A549 (cell line): ENCODE measurements around the gene MMP25. TPM values are rescaled to one million over a fixed set of nuclear protein-coding genes. Genes with fewer than 3 reads are reported as not detected.
A peak's percentile ranks its signal among the peaks of the same experiment; 100 is the strongest.

ENCODE experiments used
- ATAC-seq, 2 experiments: fragments of 200-7000 bp in 1 of 2; fragments of >200 bp in 1 of 2; cut with Nextera tagmentation in 1 of 2; cut with Tn5 transposase in 1 of 2; 3 replicates each; pipeline versions ENCODE4 v1.8.0 to v1.9.1; 2018 to 2020; ENCODE audit warnings: mild to moderate bottlenecking in 1 of 2, moderate library complexity in 1 of 2
- CTCF ChIA-PET: fragments of 300-600 bp; sonication (Branson Sonifier 250); formaldehyde crosslinking; extraction: SDS; loops from one replicate; lab custom pipeline; 2021; ENCODE audit warnings: antibody characterized with exemption, inconsistent platforms; lab: Yijun Ruan, JAX
- POLR2A ChIA-PET: fragments of 350-600 bp; formaldehyde crosslinking; extraction: SDS; loops from one replicate; lab custom pipeline; 2021; ENCODE audit warnings: antibody characterized with exemption, inconsistent platforms; lab: Yijun Ruan, JAX
- DNase-seq, 2 experiments: peaks; one replicate each; pipeline versions ENCODE4 v3.0.0 to v3.0.0-alpha.2; 2011 to 2016; ENCODE audit warnings: low read depth in 1 of 2, low spot score in 1 of 2
- FAIRE-seq: peaks from 2 replicates; lab custom pipeline; 2011; peaks lifted over from hg19 to GRCh38; lab: Jason Lieb, UNC
- H3K27ac ChIP-seq, 2 experiments: fragments of >200 bp; sonication (Bioruptor Twin); formaldehyde crosslinking; 3 replicates each; pipeline ENCODE4 v1.5.1; 2016 to 2017
- H3K4me1 ChIP-seq: fragments of >200 bp; sonication (Bioruptor Twin); formaldehyde crosslinking; 3 replicates; pipeline ENCODE4 v1.6.1; 2016
- H3K4me2 ChIP-seq: fragments of >200 bp; sonication (Bioruptor Twin); formaldehyde crosslinking; 3 replicates; pipeline ENCODE4 v1.6.1; 2016
- H3K4me3 ChIP-seq: fragments of >200 bp; sonication (Bioruptor Twin); formaldehyde crosslinking; 3 replicates; pipeline ENCODE4 v1.5.1; 2016
- H3K9me3 ChIP-seq: fragments of >200 bp; sonication (Bioruptor Twin); formaldehyde crosslinking; 3 replicates; pipeline ENCODE4 v1.6.1; 2016
- CBX2 ChIP-seq: fragments of 200-600 bp; sonication (generic); IDR thresholded peaks from 2 replicates; pipeline ENCODE4 v1.6.1; 2016; ENCODE audit warnings: low read depth, mild to moderate bottlenecking, borderline replicate concordance
- CBX8 ChIP-seq: fragments of 200-600 bp; sonication (generic); IDR thresholded peaks from 2 replicates; pipeline ENCODE4 v1.6.1; 2016
- EHMT2 ChIP-seq: fragments of 200-600 bp; sonication (generic); IDR thresholded peaks from 2 replicates; pipeline ENCODE4 v1.6.1; 2016; ENCODE audit warnings: antibody characterized with exemption, low read depth, mild to moderate bottlenecking, moderate library complexity
- ESRRA ChIP-seq: fragments of 150-350 bp; IDR thresholded peaks from 2 replicates; pipeline ENCODE4 v1.6.1; 2014; ENCODE audit warnings: mild to moderate bottlenecking, low read length, borderline replicate concordance
- FOSL2 ChIP-seq, 2 experiments: fragments of 450-650 bp in 1 of 2; fragments of >200 bp in 1 of 2; sonication (Bioruptor Twin) in 1 of 2; formaldehyde crosslinking; IDR thresholded peaks; 2 replicates each; pipeline versions ENCODE4 v1.5.0 to v1.6.1; 2016 to 2020; ENCODE audit warnings: mild to moderate bottlenecking in 1 of 2, moderate library complexity in 1 of 2
- HEYL ChIP-seq: fragments of 250-450 bp; sonication (Bioruptor Pico); IDR thresholded peaks from 2 replicates; pipeline ENCODE4 v1.8.0; 2021; ENCODE audit warnings: mild to moderate bottlenecking, moderate library complexity
- HOXB13 ChIP-seq: fragments of 250-450 bp; sonication (Bioruptor Pico); IDR thresholded peaks from 2 replicates; pipeline ENCODE4 v1.5.0; 2020; ENCODE audit warnings: low read depth, mild to moderate bottlenecking, moderate library complexity
- HOXB5 ChIP-seq: fragments of 250-450 bp; sonication (Bioruptor Pico); IDR thresholded peaks from 2 replicates; pipeline ENCODE4 v1.5.0; 2020; ENCODE audit warnings: mild to moderate bottlenecking, moderate library complexity
- KDM1A ChIP-seq: fragments of 200-600 bp; sonication (generic); IDR thresholded peaks from 2 replicates; pipeline ENCODE4 v1.6.1; 2016; ENCODE audit warnings: low read depth, mild to moderate bottlenecking
- KDM5A ChIP-seq: fragments of 200-600 bp; sonication (generic); IDR thresholded peaks from 2 replicates; pipeline ENCODE4 v1.6.1; 2016; ENCODE audit warnings: antibody characterized with exemption, mild to moderate bottlenecking
- RARB ChIP-seq: fragments of 250-450 bp; sonication (Bioruptor Pico); IDR thresholded peaks from 2 replicates; pipeline ENCODE4 v1.8.0; 2021; ENCODE audit warnings: mild to moderate bottlenecking, moderate library complexity
- RNF2 ChIP-seq: fragments of 200-600 bp; sonication (generic); IDR thresholded peaks from 2 replicates; pipeline ENCODE4 v1.6.1; 2016; ENCODE audit warnings: low read depth, mild to moderate bottlenecking, antibody characterized with exemption, moderate library complexity, borderline replicate concordance
- ZNF302 ChIP-seq: fragments of 250-450 bp; sonication (Bioruptor Pico); IDR thresholded peaks from 2 replicates; pipeline ENCODE4 v1.9.0; 2021; ENCODE audit warnings: inconsistent platforms, mild to moderate bottlenecking, moderate library complexity
- WGBS: methylation state at CpG from one replicate; pipeline ENCODE4 v1.1.6; 2017; ENCODE audit errors: missing lambda C conversion rate; 5-methylcytosine and 5-hydroxymethylcytosine counted together
- polyA plus RNA-seq, 4 experiments: library from polyadenylated mRNA; depleted of rRNA in 3 of 4; stranded (reverse); fragments of >200 nt; fragmentation: RNase III in 1 of 4; extraction: RNeasy Plus Mini Kit Qiagen cat#74134 plus additional on column Dnase treatment in 1 of 4; gene quantifications; 2 replicates in 3 of 4; 3 replicates in 1 of 4; pipeline ENCODE4 v1.2.3, GENCODE V29; 2011 to 2017
- TF ChIP-seq, protein P1 (sequence below): fragments of >200 bp; sonication (Bioruptor Twin); formaldehyde crosslinking; IDR thresholded peaks from 2 replicates; pipeline ENCODE4 v1.6.1; 2016
- TF ChIP-seq, protein P2 (sequence below): fragments of 200-600 bp; sonication (generic); IDR thresholded peaks from 2 replicates; pipeline ENCODE4 v1.6.1; 2016; ENCODE audit warnings: antibody characterized with exemption, mild to moderate bottlenecking, moderate library complexity
- TF ChIP-seq, protein P3 (sequence below): fragments of >200 bp; sonication (Bioruptor Twin); formaldehyde crosslinking; IDR thresholded peaks from 3 replicates; pipeline ENCODE4 v1.5.1; 2016
- TF ChIP-seq, protein P4 (sequence below): IDR thresholded peaks from 2 replicates; pipeline ENCODE4 v1.6.1; 2012; ENCODE audit warnings: low read depth, borderline replicate concordance
- TF ChIP-seq, protein P5 (sequence below): IDR thresholded peaks from 2 replicates; pipeline ENCODE4 v1.6.1; 2012
- TF ChIP-seq, protein P6 (sequence below): fragments of 250-450 bp; sonication (Bioruptor Pico); IDR thresholded peaks from 2 replicates; pipeline ENCODE4 v1.5.0; 2021; ENCODE audit warnings: mild to moderate bottlenecking, moderate library complexity, borderline replicate concordance

Gene MMP25
- polyA plus RNA-seq, 2 of the 4 experiments (the other 2 are of a cell fraction) = 0.04 to 0.31 TPM

DNA sequence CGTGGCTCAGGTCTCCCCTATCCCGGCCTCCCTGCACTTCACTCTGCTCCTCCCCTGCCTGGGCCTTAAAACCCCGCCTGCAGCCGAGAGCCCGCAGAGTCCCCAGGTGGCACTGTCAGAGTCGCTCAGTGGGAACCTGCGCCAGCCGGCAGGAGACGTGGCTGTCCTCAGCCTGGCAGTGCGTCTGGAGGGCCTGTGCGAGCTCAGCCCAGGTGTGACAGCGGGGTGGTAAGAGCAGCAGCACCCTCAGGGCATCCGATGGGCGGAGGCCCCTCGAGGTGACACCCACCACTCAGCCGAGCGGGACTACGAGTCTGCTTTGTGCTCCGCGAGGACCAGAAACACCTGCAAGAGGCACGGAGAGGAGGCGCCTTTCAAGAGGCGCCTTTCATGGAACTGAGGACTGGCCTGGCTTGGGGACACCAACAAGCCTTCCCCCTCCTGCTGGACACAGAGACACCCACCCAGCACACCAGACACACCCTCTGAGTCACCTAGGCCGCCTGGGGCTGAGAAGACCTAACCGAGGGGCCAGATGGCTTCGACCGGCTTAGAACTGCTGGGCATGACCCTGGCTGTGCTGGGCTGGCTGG is 33.4 kb upstream of the MMP25 start, which contains the start of gene CLDN9:
CLDN9 (plus strand) TSS at position 96 of the 593 bp plus-strand sequence; CDS start at position 536, 440 bp downstream.
- ChIA-PET CTCF (interaction anchor here (13.6 to 14.8 kb wide), 2 partner anchors 8 to 17 kb away, joined by 112 to 214 read pairs; partner anchors contain the start of genes CLDN6, HCFC1R1, THOC6 and TNFRSF12A), POLR2A (interaction anchor here (3.7 kb wide), 1 partner anchor 8 kb away, joined by 31 read pairs; the partner anchor contains the start of gene TNFRSF12A)
- Histone ChIP-seq H3K4me2 (peak within 1 kb of the TSS; percentile 36; the same call in 2 of the 3 replicates), H3K4me3 (no peak within 1 kb of the TSS), H3K27ac (peak within 1 kb of the TSS in 1 of 2 experiments; percentile 58; a peak in 3 of 6 replicates), H3K4me1 (peaks cover 15% of the 10 kb centered on the region), H3K9me3 (no peaks in the 10 kb centered on the region)
- WGBS = 73% methylated on average over 17 of the region's 27 CpGs
- FAIRE-seq (no peak), ATAC-seq (peak; percentile 22 to 51; a peak in 5 of 6 replicates), DNase-seq (no peak)
- TF ChIP-seq, protein P1, sequence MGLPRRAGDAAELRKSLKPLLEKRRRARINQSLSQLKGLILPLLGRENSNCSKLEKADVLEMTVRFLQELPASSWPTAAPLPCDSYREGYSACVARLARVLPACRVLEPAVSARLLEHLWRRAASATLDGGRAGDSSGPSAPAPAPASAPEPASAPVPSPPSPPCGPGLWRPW = no peak
- TF ChIP-seq HEYL (CRISPR knock-in tag) (no peak), HOXB5 (CRISPR knock-in tag) (no peak), CBX2 (no peak), RARB (CRISPR knock-in tag) (no peak), ZNF302 (CRISPR knock-in tag) (no peak), HOXB13 (CRISPR knock-in tag) (no peak), RNF2 (no peak), FOSL2 (IDR thresholded peaks at IDR 0.05) (no peak), FOSL2 (CRISPR knock-in tag; IDR thresholded peaks at IDR 0.05) (no peak), KDM5A (no peak), EHMT2 (no peak), ESRRA (no peak), KDM1A (no peak), CBX8 (no peak)
- TF ChIP-seq, protein P2, sequence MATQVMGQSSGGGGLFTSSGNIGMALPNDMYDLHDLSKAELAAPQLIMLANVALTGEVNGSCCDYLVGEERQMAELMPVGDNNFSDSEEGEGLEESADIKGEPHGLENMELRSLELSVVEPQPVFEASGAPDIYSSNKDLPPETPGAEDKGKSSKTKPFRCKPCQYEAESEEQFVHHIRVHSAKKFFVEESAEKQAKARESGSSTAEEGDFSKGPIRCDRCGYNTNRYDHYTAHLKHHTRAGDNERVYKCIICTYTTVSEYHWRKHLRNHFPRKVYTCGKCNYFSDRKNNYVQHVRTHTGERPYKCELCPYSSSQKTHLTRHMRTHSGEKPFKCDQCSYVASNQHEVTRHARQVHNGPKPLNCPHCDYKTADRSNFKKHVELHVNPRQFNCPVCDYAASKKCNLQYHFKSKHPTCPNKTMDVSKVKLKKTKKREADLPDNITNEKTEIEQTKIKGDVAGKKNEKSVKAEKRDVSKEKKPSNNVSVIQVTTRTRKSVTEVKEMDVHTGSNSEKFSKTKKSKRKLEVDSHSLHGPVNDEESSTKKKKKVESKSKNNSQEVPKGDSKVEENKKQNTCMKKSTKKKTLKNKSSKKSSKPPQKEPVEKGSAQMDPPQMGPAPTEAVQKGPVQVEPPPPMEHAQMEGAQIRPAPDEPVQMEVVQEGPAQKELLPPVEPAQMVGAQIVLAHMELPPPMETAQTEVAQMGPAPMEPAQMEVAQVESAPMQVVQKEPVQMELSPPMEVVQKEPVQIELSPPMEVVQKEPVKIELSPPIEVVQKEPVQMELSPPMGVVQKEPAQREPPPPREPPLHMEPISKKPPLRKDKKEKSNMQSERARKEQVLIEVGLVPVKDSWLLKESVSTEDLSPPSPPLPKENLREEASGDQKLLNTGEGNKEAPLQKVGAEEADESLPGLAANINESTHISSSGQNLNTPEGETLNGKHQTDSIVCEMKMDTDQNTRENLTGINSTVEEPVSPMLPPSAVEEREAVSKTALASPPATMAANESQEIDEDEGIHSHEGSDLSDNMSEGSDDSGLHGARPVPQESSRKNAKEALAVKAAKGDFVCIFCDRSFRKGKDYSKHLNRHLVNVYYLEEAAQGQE = no peak
- TF ChIP-seq, protein P3, sequence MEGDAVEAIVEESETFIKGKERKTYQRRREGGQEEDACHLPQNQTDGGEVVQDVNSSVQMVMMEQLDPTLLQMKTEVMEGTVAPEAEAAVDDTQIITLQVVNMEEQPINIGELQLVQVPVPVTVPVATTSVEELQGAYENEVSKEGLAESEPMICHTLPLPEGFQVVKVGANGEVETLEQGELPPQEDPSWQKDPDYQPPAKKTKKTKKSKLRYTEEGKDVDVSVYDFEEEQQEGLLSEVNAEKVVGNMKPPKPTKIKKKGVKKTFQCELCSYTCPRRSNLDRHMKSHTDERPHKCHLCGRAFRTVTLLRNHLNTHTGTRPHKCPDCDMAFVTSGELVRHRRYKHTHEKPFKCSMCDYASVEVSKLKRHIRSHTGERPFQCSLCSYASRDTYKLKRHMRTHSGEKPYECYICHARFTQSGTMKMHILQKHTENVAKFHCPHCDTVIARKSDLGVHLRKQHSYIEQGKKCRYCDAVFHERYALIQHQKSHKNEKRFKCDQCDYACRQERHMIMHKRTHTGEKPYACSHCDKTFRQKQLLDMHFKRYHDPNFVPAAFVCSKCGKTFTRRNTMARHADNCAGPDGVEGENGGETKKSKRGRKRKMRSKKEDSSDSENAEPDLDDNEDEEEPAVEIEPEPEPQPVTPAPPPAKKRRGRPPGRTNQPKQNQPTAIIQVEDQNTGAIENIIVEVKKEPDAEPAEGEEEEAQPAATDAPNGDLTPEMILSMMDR = no peak
- TF ChIP-seq, protein P4, sequence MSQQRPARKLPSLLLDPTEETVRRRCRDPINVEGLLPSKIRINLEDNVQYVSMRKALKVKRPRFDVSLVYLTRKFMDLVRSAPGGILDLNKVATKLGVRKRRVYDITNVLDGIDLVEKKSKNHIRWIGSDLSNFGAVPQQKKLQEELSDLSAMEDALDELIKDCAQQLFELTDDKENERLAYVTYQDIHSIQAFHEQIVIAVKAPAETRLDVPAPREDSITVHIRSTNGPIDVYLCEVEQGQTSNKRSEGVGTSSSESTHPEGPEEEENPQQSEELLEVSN = no peak
- TF ChIP-seq, protein P5, sequence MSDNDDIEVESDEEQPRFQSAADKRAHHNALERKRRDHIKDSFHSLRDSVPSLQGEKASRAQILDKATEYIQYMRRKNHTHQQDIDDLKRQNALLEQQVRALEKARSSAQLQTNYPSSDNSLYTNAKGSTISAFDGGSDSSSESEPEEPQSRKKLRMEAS = no peak
- TF ChIP-seq, protein P6, sequence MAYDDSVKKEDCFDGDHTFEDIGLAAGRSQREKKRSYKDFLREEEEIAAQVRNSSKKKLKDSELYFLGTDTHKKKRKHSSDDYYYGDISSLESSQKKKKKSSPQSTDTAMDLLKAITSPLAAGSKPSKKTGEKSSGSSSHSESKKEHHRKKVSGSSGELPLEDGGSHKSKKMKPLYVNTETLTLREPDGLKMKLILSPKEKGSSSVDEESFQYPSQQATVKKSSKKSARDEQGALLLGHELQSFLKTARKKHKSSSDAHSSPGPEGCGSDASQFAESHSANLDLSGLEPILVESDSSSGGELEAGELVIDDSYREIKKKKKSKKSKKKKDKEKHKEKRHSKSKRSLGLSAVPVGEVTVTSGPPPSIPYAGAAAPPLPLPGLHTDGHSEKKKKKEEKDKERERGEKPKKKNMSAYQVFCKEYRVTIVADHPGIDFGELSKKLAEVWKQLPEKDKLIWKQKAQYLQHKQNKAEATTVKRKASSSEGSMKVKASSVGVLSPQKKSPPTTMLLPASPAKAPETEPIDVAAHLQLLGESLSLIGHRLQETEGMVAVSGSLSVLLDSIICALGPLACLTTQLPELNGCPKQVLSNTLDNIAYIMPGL (CRISPR knock-in tag) = no peak
